ENCODE measurements around the gene SLC51B.
"Not testable (repeated sequence)": the region's sequence is repeated elsewhere in the genome, so short reads cannot be mapped to it uniquely, and the experiment has no call there.

SLC51B gene

DNA sequence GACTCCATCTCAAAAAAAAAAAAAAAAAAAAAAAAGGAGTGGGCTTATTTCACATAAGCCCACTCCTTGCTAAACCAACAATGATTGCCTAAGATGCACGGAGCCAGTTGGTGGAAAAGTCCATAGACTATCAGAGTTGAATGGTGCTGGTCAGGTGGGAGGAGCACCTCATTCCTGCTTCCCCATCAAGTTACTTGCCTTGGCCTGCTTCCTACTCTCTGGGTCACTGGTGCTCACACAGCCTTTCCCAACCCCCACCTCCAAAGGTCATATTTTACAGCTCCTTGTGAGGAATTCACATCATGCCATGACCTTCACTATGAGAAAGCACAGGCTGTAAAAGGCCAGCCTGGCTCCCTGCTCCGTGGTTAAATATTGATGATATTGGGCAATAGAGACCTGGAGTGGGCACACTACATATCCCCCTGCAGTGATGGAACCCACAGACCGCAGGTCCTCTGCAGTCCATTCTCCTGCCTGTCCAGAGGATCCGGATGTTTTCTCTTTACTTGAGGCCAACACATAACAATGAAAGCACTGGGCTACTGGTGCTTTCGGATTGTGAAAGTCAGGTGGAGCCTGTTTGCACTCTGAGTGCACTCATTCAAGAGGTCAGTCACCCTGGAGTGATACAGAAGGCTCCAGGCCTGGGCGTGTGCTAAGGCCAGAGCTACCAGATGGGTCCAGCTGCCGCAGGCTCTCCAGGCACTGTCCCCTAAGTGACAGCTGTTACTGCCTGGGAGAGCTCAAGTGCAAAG is at the start of gene SLC51B:
TSS of gene SLC51B (plus strand) at position 664 of the 758 bp plus-strand sequence. CDS start 4,618 bp downstream, outside the sequence.
- DNase-seq (ENCODE audit: low read depth) = no peak

DNA sequence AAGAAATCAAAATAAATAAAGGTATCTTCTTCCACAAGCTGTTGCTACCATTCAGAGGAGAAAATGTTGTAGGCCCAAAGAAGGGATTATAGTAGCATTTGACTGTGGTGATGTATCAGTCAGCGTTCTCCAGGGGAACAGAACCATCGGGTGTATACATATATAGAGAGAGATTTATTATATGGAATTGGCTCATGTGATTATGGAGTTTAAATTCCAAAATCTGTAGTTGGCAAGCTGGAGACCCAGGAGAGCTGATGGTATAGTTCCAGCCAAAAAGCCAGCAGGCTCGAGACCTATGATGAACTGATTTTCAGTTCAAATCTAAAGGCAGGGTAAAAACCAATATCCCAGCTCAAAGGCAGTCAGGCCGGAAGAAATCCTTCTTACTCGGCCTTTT is 48.1 kb upstream of the SLC51B start:
- no peak for DNase-seq (ENCODE audit: low read depth)

DNA sequence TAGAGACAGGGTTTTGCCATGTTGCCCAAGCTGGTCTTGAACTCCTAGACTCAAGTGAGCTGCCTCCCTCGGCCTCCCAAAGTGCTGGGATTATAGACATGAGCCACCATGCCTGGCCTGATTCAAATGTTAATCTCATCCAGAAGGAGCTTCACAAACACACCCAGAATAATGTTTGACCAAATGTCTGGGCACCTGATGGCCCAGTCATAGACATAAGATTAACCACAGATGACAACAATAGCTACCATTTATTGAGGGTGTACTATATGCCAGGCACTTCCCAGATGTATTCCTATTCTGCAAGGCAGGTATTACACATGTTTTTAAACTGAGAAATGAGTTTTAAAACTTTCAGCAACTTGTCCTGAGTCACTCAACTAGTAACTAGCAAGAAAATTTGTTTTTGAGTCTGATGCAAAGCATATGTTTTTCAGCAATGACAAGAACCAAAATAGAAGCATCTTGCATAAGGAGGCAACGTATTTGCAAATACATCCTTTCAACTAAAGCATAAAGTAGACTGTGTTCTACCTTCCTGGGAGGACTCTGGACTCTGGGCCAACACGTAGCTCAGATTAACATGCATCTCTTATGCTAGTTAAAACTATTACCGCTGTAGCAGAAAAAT is 47.3 kb upstream of the SLC51B start:
- no peak for DNase-seq (ENCODE audit: low read depth)

DNA sequence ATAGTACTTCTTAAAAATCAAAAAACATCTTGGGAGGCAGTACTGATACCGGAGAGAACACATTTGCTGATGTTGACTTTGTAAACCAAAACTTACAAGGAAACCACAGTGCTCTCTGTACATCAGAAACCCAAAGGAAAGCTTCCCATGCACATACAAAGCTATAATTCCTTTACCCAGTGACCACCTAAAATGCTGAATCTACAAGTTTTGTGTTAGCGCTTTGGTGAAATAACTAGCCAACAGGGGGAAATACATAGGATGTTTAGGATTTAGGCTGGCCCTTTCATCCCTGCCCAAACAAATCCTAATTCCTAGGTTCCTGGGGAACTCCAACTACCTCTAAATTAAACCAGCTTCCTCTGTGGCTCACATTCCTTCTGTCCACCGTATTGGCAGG is 40.2 kb upstream of the SLC51B start:
- DNase-seq (ENCODE audit: low read depth) = no peak

DNA sequence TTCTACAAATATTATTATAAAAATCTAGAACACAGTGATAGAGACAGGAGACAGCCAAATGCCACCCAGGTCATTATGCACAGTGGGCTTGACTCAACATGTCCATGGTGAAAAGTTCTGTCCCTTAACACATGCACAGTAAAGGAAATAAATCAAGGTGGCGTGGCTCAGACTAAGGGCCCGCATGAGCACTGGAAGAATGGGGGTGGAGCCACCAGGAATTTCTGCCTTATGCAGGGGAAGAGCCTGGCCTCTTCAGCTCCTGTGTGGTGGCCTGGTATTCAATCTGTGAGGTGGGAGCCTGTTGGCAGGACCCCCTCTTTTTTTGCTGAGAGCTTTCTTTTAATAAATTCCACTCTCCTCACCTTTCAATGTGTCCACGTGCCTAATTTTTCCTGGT is 38.3 kb upstream of the SLC51B start:
- no peak for DNase-seq (ENCODE audit: low read depth)

DNA sequence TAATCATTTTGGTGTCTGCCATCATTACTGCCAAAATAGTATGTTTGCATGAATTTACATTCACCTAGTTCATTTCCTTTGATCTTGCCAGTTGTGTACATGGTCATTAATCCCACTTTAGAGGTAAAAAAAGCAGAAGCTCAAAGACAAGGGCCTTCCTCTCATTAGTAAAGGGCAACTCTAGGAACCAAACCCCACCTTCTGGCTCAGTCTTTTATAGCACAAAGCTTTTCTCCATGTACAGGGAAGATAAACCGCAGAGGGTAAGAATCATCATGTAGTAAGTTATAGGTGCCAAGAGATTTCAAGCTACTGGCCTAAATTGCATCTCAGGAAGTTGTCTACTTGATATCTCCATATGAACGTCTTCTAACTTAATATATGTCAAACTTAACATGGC is 36.2 kb upstream of the SLC51B start:
- DNase-seq (ENCODE audit: low read depth) = no peak

DNA sequence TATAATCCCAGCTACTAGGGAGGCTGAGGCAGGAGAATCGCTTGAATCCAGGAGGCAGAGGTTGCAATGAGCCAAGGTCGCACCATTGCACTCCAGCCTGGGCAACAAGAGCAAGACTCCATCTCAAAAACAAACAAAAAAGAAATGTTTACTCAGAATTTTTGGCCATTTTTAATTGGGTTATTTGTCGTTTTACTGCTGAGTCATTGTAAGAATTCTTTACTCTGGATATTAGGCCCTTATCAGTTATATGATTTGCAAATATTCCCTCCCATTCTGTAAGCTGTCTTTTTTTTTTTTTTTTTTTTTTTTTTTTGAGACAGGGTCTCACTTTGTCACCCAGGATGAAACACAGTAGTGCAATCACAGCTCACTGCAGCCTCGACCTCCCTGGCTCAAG is 34.0 kb upstream of the SLC51B start:
- DNase-seq (ENCODE audit: low read depth) = not testable (repeated sequence)

DNA sequence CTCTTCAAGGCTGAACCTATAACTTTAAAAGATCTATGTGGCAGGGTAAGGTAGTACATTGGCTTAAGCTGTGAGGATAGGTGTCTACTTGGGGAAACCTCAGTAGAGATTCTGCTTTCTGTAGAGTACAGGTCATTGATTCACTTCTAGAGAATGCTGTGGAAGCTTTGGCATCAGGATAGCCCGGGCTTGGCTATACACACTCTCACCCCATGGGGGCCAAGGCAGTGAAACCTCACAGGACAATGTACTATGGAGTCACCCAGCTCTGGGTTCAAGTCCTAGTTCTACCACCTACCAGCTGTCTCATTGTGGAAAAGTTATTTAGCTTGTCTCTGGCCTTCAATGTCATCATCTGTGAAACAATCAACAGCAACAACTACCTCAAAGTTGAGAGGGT is 24.8 kb upstream of the SLC51B start:
- no peak for DNase-seq (ENCODE audit: low read depth)

DNA sequence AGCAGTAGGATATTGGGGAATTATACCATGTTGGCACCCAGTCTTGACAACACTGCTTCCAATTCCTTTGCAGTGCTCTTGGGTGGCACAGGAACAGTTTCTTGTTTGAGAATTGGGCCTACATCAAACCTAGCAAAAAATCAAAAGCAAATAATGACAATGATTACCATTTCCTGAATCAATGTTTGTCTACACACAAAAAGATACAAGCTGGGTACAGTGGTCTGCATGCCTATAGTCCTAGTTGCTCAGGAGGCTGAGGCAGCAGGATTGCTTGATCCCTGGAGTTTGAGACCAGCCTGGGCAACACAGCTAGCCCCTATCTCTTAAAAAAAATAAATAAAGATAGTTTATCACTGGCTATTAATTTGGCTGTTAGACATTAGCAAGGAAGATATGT is 23.7 kb upstream of the SLC51B start:
- no peak for DNase-seq (ENCODE audit: low read depth)

DNA sequence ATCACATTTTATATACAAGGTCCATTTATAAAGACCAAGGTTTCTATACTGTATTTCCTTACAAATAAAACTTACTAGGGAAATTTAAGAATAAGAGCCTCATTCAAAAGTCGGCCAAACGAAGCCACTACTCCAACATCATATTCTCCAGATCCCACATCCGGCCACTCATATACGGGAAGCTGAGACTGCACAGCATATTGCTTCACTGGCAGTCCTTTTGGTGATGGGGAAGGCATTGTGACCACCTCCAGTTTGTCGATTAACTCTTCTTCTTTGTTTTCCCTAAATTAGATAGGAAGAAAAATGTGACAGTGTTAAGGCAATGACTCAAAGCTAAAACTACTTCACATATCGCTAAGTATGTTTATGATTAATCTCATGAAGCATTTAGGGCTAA is 18.4 kb upstream of the SLC51B start:
- no peak for DNase-seq (ENCODE audit: low read depth)

DNA sequence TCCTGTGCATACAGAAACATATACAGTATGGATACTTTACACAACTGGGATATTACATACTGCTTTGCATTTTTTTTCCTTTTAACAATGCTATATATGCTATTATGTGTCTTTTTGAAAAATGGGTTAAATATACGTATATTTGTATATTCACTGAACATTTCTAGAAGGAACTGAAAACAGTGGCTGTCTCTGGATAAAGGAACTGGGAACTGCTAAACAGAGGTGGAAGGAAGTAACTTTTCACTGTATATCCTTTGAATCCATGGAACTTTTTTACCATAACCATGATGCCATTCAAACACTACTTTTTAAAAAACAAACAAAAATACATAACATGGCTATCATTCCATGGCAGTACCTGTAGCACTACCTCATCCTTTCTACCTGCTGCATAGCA is 17.6 kb upstream of the SLC51B start:
- DNase-seq (ENCODE audit: low read depth) = no peak

DNA sequence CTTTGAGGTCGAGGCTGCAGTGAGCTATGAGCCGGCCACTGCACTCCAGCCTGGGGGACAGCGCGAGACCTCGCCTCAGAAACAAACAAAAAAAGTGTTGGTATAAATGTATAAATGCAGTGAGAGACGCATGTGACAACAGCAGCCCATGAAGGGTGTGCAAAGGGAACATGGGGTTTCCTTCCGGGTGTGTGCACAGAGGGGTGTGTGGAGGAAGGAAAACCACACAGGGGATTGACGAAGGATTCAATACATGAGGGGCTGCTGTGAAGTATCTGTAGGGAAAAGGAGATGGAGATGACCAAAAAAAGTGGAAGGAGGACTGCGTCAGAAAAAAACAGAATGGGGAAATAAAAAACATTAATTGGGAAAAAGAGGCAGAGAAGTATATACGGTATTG is 16.8 kb upstream of the SLC51B start:
- DNase-seq (ENCODE audit: low read depth) = no peak

DNA sequence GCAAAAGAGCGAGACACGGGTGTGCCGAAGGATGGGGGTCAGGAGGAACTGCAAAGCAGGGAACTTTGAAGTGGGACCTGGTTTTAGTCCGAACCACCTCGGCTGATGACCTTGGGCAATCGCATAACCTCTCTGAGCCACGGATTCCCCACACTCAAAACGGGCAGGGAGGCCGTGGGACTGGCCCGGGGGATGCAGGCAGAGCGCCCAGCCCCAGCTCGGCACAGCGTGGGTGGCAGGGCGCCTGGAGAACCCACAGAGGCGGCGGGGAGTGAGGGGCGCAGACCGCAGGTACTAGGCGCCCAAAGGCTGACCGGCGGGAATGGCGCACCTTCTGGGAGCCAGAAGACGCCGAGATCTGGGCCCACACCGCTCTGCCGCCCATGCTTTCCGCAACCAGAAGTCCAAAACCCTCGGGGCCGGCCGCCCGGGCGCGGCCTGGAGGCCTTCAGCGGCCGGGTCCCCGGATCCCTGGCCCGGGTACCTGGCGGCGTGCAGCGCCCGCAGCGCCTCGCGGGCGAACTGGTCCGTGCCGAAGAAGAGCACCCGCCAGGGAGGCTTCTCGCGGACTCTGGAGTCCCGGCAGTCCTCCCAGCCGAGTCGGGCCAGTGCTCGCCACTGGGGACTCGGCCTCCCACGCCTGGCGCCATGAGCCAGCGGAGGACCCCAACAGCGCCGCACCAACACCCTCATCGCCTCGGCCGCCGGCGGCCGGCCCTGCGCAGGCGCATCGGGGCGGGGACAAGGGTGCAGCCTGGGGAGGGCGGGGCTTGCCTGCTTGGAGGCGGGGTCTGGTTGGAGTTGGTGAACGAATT is 16.1 kb upstream of the SLC51B start, which contains the start of gene MTFMT:
TSS of gene MTFMT (minus strand) at position 719 of the 815 bp plus-strand sequence. CDS start at position 693, 26 bp downstream.
- peak; percentile 86 for DNase-seq (ENCODE audit: low read depth)

DNA sequence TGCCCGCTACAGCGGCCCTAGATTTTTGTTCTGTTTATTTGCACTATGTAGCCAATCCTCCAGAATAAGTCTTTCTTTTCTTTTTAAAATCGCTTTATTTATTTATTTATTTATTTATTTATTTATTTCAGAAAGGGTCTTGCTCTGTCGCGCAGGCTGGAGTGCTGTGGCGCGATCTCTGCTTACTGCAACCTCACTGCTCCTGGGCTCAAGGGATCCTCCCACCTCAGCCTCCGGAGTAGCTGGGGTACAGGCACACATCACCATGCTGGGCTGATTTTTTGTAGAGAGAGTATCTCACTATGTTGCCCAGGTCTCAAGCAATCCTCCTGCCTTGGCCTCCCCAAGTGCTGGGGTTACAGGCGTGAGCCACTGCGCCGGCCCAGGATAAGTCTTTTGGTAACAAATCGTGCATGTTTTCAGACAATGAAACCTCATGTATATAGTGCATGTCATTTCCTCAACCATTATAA is 15.4 kb upstream of the SLC51B start:
- DNase-seq (ENCODE audit: low read depth) = no peak

DNA sequence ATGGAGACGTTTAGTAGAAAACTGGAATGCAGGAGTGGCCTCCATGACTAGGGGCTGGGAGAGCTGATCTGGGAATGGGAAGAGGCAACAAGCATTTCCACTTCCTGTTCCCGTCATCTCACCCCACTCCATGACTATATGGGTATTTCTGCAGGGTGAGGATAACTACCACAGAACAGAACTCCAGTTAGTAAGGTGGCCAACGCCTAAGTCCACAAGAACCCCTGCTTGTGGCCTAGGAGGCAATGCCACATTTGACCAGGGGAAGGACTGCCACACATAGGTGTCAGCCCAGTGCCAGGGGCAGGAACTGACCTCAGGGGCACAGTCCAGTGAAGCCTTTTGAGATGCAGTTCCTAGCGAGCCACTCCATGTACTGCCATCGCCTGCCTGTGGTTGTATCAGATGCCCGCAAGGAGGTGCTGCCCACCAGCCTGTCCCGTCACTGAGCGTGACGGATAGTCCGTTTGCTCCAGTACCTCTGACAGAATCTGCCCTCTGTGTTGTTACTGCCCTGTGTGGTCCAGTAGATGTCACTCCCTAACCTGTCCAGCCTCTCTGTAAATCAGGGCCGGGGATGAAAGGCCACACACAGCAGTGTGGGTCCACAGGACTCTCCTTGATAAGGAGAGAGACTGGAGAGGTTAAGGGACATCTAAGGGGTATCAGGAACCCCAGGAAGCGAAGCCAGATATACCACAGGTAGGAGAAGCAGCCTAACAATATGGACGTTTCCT is 12.2 kb upstream of the SLC51B start:
- DNase-seq (ENCODE audit: low read depth) = no peak

DNA sequence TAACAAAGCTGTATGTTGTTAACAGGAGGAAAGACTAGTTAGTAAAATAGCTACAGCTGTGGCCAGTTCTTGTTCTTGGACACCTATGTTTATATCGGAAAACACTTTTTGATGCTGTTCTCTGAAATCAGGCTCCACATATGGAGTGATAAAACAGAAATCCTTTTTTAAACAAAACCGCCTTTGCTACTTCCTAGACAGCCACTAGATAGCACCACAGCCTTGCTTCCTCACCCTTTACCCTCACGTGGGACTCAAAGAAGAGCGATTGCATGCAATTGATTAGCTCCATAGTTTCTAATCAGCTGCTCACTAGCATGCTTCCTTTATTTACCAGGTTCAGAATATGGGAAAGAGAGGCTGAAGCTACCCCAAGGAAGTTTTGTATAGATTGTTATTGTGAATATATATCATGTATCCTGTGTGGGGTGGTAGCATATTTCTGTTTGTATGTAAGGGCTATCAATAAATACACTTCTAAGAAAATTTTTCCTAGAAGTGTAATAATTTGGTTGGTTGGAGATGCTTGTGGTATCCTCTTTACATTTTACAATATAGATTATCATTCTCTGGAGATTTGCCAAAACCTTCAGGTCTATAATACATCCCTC is 11.4 kb upstream of the SLC51B start:
- DNase-seq (ENCODE audit: low read depth) = no peak

DNA sequence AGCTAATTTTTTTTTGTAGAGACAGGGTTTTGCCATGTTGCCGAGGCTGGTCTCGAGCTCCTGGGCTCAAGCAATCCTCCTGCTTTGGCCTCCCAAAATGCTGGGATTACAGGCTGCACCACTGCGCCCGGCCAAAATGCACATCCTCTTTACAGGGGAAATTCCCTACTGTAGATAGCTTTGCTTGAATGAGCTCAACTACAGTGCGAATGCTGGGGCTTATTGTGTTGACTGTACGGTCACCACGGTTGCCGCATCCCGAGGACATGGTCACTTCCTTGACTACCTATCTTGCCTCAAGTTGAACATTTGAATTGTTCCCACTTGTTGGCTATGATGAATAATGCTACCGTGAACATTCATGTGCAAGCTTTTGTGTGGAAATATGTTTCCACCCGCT is 10.5 kb upstream of the SLC51B start:
- no peak for DNase-seq (ENCODE audit: low read depth)

DNA sequence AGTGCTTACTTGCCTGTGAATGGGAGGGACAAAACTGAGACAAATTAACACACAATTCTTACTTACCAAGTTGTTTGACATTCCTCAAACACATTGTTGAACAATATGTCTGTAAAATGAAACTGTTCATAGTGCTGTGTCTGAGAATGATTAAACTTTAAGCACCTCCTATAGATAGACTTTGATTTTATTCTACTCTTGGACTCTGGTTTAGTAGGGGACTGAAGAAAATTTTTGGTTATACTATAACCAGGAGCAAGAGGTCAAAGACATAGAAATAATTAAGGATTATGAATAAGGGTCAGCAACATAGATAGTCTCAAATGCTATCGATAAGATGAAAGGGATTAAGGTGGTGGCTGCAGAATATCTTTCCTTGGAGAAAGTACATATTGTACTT is 7.9 kb upstream of the SLC51B start:
- no peak for DNase-seq (ENCODE audit: low read depth)

DNA sequence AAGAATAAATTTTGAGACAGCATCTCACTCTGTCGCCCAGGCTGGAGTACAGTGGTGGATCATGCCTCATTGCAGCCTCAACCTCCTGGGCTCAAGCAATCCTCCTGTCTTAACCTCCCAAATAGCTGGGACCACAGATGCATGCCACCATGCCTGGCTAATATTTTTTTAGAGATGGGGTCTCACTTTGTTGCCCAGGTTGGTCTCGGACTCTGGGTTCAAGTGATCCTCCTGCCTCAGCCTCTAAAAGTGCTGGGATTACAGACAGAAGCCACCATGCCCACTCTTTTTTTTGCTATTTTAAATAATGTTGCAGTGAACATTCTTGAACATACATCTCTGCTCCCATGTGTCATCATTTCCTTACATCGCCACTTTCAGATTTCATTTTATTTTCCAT is 6.8 kb upstream of the SLC51B start:
- no peak for DNase-seq (ENCODE audit: low read depth)

DNA sequence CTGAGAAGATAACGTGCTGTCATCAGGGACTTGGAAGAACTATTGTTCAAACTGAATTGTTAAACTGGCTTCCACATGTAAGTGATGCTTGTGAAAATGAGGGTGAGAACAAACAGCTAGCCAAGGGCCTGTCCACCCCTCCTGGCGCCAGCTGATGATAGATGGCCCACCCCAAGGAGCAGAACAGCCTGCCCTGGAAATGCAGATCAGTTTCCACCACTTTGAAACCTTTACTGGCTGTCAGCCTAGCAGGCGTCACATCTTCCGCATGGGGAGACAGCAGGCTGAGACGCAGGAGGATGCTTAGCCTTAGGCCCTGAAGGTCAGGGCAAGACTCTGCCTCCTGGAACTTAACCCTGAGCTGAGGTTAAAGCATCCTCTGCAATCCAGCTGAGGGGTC is 6.4 kb upstream of the SLC51B start:
- no peak for DNase-seq (ENCODE audit: low read depth)

DNA sequence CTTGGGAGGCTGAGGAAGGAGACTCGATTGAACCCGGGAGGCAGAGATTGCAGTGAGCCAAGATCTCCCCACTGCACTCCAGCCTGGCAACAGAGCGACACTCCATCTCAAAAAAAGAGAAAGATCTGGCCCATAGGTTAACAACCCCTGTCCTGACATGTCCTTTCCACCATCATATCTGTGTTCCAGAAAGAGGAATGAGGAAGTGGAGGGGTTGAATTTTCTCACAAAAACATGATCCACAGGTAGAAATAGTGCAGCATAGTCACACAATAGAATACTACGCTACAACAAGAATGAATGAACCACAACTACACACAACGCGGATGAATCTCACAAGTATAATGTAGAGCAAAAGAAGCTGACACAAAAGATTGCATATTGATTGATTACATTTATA is 4.7 kb upstream of the SLC51B start:
- no peak for DNase-seq (ENCODE audit: low read depth)

DNA sequence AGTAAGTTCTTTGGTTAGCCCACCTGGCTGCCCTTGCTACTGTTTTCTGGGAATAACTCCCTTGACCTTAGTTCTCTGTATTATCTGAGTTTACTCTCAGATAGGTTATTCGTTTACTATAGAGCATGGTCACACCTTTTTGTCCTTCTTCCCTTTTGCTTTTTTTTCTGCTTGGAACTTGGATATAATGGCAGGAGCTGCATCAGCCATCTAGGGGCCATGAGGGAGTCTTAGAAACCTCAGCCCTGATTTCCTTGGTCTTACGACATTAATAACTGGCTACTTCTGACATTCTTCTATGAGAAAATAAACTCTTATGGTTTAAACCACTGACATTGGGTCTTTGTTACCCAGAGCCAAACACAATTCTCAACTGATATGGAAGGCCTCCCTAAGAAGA is 3.4 kb upstream of the SLC51B start:
- no peak for DNase-seq (ENCODE audit: low read depth)

Measured in stimulated activated CD8-positive, alpha-beta memory T cell treated with anti-CD3 and anti-CD28 coated beads, Interleukin-15, amount 100 ng/mL, for 24 hours (primary cell).